Natural killer cell (primary cell): Measurements from ENCODE around the gene DDX42. TPM values are rescaled to one million over a fixed set of nuclear protein-coding genes. Genes with fewer than 3 reads are reported as not detected.

Experiments
- ATAC-seq, 3 donors: fragments of 150-1000 bp in 2 of 3; fragments of 200-7000 bp in 1 of 3; cut with Tn5 transposase; 1 replicate in 1 of 3; 2 replicates in 2 of 3; pipeline ENCODE4 v1.10.0; 2021; ENCODE audit warnings: mild to moderate bottlenecking in 2 of 3, moderate library complexity in 2 of 3
- DNase-seq, 2 donors: peaks; one replicate each; pipeline versions ENCODE4 v3.0.0 to v3.0.0-alpha.2; 2013 to 2021; ENCODE audit warnings: mixed read lengths in 1 of 2
- H3K27ac ChIP-seq: one replicate; pipeline ENCODE4 v1.5.1; 2013; ENCODE audit warnings: mild to moderate bottlenecking, low read length
- H3K27me3 ChIP-seq: one replicate; pipeline ENCODE4 v1.6.1; 2013; ENCODE audit warnings: low read length; ENCODE audit not compliant: control insufficient read depth, insufficient read depth
- H3K36me3 ChIP-seq: one replicate; pipeline ENCODE4 v1.6.1; 2013; ENCODE audit warnings: low read length; ENCODE audit not compliant: control insufficient read depth, insufficient read depth
- H3K4me1 ChIP-seq: one replicate; pipeline ENCODE4 v1.6.1; 2013; ENCODE audit warnings: low read length; ENCODE audit not compliant: control insufficient read depth, insufficient read depth
- H3K4me3 ChIP-seq: one replicate; pipeline ENCODE4 v1.5.1; 2013; ENCODE audit warnings: low read length
- H3K9me3 ChIP-seq: one replicate; pipeline ENCODE4 v1.6.1; 2013; ENCODE audit warnings: low read length; ENCODE audit not compliant: control insufficient read depth, insufficient read depth
- H3K27ac Mint-ChIP-seq, 2 donors: one replicate each; pipeline ENCODE4 v1.8.0; 2022; ENCODE audit warnings: mild to moderate bottlenecking in 2 of 2, mixed read lengths in 2 of 2, moderate library complexity in 1 of 2
- H3K27me3 Mint-ChIP-seq, 2 donors: one replicate each; pipeline ENCODE4 v1.8.0; 2022; ENCODE audit warnings: low read depth in 2 of 2, mixed read lengths in 2 of 2
- H3K36me3 Mint-ChIP-seq: one replicate; pipeline ENCODE4 v1.8.0; 2022; ENCODE audit warnings: mixed read lengths
- H3K4me1 Mint-ChIP-seq, 2 donors: one replicate each; pipeline ENCODE4 v1.8.0; 2022; ENCODE audit warnings: mixed read lengths in 2 of 2
- H3K4me3 Mint-ChIP-seq: one replicate; pipeline ENCODE4 v1.8.0; 2022; ENCODE audit warnings: mild to moderate bottlenecking, moderate library complexity, mixed read lengths
- H3K9me3 Mint-ChIP-seq, 2 donors: one replicate each; pipeline ENCODE4 v1.8.0; 2022; ENCODE audit warnings: mixed read lengths in 2 of 2
- WGBS: methylation state at CpG from one replicate; pipeline ENCODE4 v1.1.7; 2013; ENCODE audit warnings: missing lambda C conversion rate; ENCODE audit not compliant: insufficient coverage; 5-methylcytosine and 5-hydroxymethylcytosine counted together
- intact Hi-C: fragments of 100-400 bp; cut with micrococcal nuclease; formaldehyde crosslinking; loops from one replicate; pipeline ENCODE4 v1.14.2; 2022
- total RNA-seq, 4 donors: library from RNA; stranded (reverse); fragments of 120-200 nt in 1 of 4; gene quantifications; one replicate each; pipeline versions ENCODE4 v1.2.3 to v1.2.4, GENCODE V29; 2013 to 2022
- TF ChIP-seq, protein P1 (sequence below): fragments of 200-600 bp; IDR thresholded peaks from one replicate; pipeline ENCODE4 v1.8.0; 2022; ENCODE audit warnings: antibody characterized with exemption

The DDX42 gene
- total RNA-seq, 3 donors from 2014 or later (not counting 1 experiment from before 2014, with no cell fraction given): 80.1 to 127 (median 110) TPM

DNA sequence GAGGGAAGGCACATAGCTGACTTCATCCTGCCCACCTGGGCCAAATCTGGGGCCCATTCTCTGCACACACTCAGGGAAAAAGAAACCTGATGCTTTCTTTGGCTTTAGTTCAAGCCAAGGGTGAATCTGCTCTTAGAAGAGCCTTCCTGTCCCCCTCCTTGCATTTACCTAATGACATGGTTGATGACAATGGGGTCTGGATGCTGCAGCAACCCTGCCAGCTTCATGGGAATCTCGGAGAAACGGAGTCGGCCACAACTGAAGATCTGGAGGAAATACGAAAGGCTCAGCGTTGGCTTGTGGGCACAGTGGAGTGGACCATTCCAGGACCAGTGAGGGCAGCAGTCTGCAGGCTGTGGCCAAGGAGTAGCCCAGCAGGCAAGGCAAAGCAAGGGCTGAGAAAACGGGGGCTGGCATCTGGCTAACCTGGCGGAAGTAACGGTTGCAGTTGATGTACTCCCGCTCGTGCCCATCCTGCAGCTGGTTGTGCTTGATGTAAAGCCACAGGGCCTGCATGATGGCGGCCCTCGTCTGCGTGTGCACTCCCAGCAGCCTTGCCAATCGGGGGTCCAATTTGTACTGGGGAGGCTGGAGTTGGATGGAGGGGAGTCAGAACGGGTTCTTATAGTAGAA, 59.9 kb downstream of the DDX42 start:
- TF ChIP-seq, protein P1, sequence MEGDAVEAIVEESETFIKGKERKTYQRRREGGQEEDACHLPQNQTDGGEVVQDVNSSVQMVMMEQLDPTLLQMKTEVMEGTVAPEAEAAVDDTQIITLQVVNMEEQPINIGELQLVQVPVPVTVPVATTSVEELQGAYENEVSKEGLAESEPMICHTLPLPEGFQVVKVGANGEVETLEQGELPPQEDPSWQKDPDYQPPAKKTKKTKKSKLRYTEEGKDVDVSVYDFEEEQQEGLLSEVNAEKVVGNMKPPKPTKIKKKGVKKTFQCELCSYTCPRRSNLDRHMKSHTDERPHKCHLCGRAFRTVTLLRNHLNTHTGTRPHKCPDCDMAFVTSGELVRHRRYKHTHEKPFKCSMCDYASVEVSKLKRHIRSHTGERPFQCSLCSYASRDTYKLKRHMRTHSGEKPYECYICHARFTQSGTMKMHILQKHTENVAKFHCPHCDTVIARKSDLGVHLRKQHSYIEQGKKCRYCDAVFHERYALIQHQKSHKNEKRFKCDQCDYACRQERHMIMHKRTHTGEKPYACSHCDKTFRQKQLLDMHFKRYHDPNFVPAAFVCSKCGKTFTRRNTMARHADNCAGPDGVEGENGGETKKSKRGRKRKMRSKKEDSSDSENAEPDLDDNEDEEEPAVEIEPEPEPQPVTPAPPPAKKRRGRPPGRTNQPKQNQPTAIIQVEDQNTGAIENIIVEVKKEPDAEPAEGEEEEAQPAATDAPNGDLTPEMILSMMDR: no peak
- Histone ChIP-seq H3K27me3 (no peaks in the 10 kb centered on the region), H3K4me3 (no peak overlapping the region), H3K4me1 (peaks cover 37% of the 10 kb centered on the region), H3K36me3 (peaks cover 75% of the 10 kb centered on the region), H3K27ac (no peak overlapping the region), H3K9me3 (no peaks in the 10 kb centered on the region)
- 94% methylated on average over 15 of the region's 15 CpGs for WGBS
- Mint-ChIP-seq H3K27ac (peak overlapping the region in 1 of 2 donors; percentile 68), H3K4me1 (peaks cover 10 to 38% of the 10 kb centered on the region in 2 donors), H3K27me3 (no peaks in the 10 kb centered on the region), H3K4me3 (no peak overlapping the region), H3K9me3 (no peaks in the 10 kb centered on the region), H3K36me3 (peaks cover 7% of the 10 kb centered on the region)
- no peak for ATAC-seq
- DNase-seq: no peak
- intact Hi-C loops: no loop called here

DNA sequence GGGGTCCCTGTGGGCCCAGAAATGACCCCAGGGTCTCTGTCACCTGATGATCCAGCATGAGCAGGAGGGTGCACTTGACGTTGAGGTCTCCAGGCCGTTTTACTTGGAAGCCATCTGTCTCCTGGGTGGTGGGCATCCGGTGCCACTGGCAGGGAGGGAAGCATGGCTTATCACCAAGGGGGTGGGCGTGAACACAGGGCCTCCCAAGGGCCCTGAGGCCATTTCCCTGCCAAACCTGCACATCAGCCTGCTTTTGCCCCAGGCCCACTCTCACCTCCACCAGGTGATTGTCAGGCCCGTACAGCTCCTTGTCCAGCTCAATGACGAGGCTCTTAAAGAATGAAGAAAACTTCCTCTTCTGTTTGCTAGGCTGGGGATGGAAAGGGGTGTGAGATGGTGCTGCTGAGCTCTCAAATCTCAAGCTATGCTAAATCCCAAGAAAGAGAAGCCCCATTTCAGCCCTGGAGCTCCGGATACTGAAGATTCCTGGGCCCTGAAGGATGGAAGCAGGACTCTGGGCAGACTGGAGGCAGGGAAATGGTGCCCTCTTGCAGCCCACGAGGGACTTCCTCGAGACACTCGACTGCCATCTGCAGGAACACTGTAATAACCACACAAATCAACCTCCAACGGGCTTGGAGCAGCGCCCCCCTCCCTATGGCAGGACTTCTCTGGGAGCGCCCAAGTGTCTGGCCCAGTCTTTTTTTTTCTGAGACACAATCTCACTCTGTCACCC, 60.6 kb downstream of the DDX42 start:
- Histone ChIP-seq H3K9me3 (no peaks in the 10 kb centered on the region), H3K4me3 (no peak overlapping the region), H3K4me1 (peaks cover 40% of the 10 kb centered on the region), H3K27me3 (no peaks in the 10 kb centered on the region), H3K36me3 (peaks cover 70% of the 10 kb centered on the region), H3K27ac (no peak overlapping the region)
- 36% methylated on average over 13 of the region's 13 CpGs for WGBS
- peaks cover 4% of the 10 kb centered on the region for H3K36me3 Mint-ChIP-seq
- peak overlapping the region in 1 of 2 donors; percentile 68 for H3K27ac Mint-ChIP-seq
- peaks cover 10 to 31% of the 10 kb centered on the region in 2 donors for H3K4me1 Mint-ChIP-seq
- ATAC-seq (peak; percentile 80 to 94 (median 84)), DNase-seq (peak in 1 of 2 donors; percentile 81)
- TF ChIP-seq, protein P1: peak; percentile 43
- no peaks in the 10 kb centered on the region for H3K27me3 Mint-ChIP-seq
- H3K4me3 Mint-ChIP-seq: no peak overlapping the region
- H3K9me3 Mint-ChIP-seq: no peaks in the 10 kb centered on the region
- intact Hi-C loops: no loop called here

DNA sequence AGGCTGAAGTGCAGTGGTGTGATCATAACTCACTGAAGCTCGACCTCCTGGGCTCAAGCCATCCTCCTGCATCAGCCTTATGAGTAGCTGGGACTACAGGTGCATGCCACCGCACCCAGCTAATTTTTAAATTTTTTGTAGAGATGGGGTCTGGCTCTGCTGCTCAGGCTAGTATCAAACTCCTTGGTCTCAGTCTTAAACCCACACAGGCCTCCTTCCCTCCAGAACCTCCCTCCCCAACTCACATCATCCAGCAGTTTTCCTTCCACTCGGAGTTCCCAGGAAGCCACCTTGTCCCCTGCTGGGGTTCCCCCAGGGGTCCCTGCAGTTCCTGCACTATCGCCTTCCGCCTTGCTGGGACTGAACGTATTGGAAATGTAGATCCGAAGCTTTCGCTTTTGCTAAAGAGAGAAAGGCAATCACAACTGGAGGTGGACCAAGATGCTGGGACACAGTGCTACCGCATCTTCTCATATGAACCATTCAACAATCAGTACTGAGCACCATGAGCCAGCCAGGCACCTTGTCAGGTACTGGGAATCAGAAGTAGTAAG, 61.3 kb downstream of the DDX42 start:
- intact Hi-C loops: no loop called here
- no peaks in the 10 kb centered on the region for H3K9me3 Mint-ChIP-seq
- H3K36me3 ChIP-seq: peaks cover 64% of the 10 kb centered on the region
- H3K27ac ChIP-seq: no peak overlapping the region
- H3K4me3 ChIP-seq: no peak overlapping the region
- TF ChIP-seq, protein P1: no peak
- H3K27me3 Mint-ChIP-seq: no peaks in the 10 kb centered on the region
- H3K4me3 Mint-ChIP-seq: no peak overlapping the region
- H3K27me3 ChIP-seq: no peaks in the 10 kb centered on the region
- H3K4me1 Mint-ChIP-seq: peaks cover 11 to 27% of the 10 kb centered on the region in 2 donors
- no peaks in the 10 kb centered on the region for H3K36me3 Mint-ChIP-seq
- DNase-seq (no peak), ATAC-seq (no peak)
- WGBS: 91% methylated on average over 9 of the region's 9 CpGs
- H3K4me1 ChIP-seq: peaks cover 45% of the 10 kb centered on the region
- H3K9me3 ChIP-seq: no peaks in the 10 kb centered on the region
- H3K27ac Mint-ChIP-seq: no peak overlapping the region
